ENCODE data around the gene ABCB10.

Gene ABCB10

GRCh38 chr1:229537894-229538293 lies 20.6 kb downstream of the ABCB10 start:
- Histone ChIP-seq H3K36me3 (ENCODE audit: insufficient read depth, low read length) (peaks cover 76% of the 10 kb centered on the region), H3K79me2 (ENCODE audit: insufficient read depth, low read length) (no peaks in the 10 kb centered on the region), H2AFZ (ENCODE audit: low read depth, low read length) (no peak overlapping the region), H3K9me3 (ENCODE audit: insufficient read depth, low read length, severe bottlenecking) (no peaks in the 10 kb centered on the region), H3K27ac (ENCODE audit: low read length) (no peak overlapping the region), H3K9ac (ENCODE audit: low read depth, low read length) (no peak overlapping the region), H3K4me1 (ENCODE audit: insufficient read depth, low read length) (no peaks in the 10 kb centered on the region), H4K20me1 (ENCODE audit: insufficient read depth, low read length) (no peaks in the 10 kb centered on the region), H3K4me3 (ENCODE audit: low read depth in 1 of 2, low read length in 2 of 2) (no peak overlapping the region), H3K27me3 (ENCODE audit: insufficient read depth, low read length, poor library complexity) (no peaks in the 10 kb centered on the region), H3K4me2 (ENCODE audit: insufficient read depth, low read length) (no peak overlapping the region)
- no peak for TF ChIP-seq EZH2 (IDR thresholded peaks at IDR 0.05; ENCODE audit: borderline replicate concordance, low read depth, low read length, severe bottlenecking)
- TF ChIP-seq CTCF (IDR thresholded peaks at IDR 0.05; ENCODE audit: borderline replicate concordance, extremely low read depth, low read length, poor library complexity, severe bottlenecking) = no peak
- DNase-seq = no peak
- no peak for ATAC-seq (ENCODE audit: insufficient read depth, low read depth)

DNA sequence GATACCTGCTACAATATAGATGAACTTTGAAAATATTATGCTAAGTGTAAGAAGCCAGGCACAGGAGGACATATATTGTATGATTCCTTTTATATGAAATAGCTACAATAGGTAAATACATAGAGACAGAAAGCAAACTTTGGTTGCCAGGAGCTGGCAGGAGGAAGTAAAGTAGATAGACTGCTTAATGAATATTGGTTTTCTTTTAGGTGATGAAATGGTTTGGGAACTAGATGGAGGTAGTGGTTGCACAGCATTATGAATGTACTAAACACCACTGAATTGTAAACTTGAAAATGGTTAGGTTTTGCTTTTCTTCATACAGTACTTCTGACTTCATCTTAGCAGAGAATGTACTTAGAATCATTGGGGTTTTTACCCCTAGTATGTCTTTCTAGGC lies 21.5 kb downstream of the ABCB10 start:
- Histone ChIP-seq H3K4me2 (ENCODE audit: insufficient read depth, low read length) (no peak overlapping the region), H3K4me3 (ENCODE audit: low read depth in 1 of 2, low read length in 2 of 2) (no peak overlapping the region), H3K27me3 (ENCODE audit: insufficient read depth, low read length, poor library complexity) (no peaks in the 10 kb centered on the region), H3K9ac (ENCODE audit: low read depth, low read length) (no peak overlapping the region), H3K36me3 (ENCODE audit: insufficient read depth, low read length) (peaks cover 76% of the 10 kb centered on the region), H4K20me1 (ENCODE audit: insufficient read depth, low read length) (no peaks in the 10 kb centered on the region), H3K27ac (ENCODE audit: low read length) (no peak overlapping the region), H3K79me2 (ENCODE audit: insufficient read depth, low read length) (no peaks in the 10 kb centered on the region), H3K9me3 (ENCODE audit: insufficient read depth, low read length, severe bottlenecking) (no peaks in the 10 kb centered on the region), H3K4me1 (ENCODE audit: insufficient read depth, low read length) (no peaks in the 10 kb centered on the region), H2AFZ (ENCODE audit: low read depth, low read length) (no peak overlapping the region)
- no peak for ATAC-seq (ENCODE audit: insufficient read depth, low read depth)
- no peak for TF ChIP-seq CTCF (IDR thresholded peaks at IDR 0.05; ENCODE audit: borderline replicate concordance, extremely low read depth, low read length, poor library complexity, severe bottlenecking)
- TF ChIP-seq EZH2 (IDR thresholded peaks at IDR 0.05; ENCODE audit: borderline replicate concordance, low read depth, low read length, severe bottlenecking) = no peak
- no peak for DNase-seq

- no peaks in the 10 kb centered on the region for H3K9me3 ChIP-seq (ENCODE audit: insufficient read depth, low read length, severe bottlenecking)
- H3K36me3 ChIP-seq (ENCODE audit: insufficient read depth, low read length) = peaks cover 79% of the 10 kb centered on the region
- H3K4me2 ChIP-seq (ENCODE audit: insufficient read depth, low read length) = no peak overlapping the region
- H4K20me1 ChIP-seq (ENCODE audit: insufficient read depth, low read length) = no peaks in the 10 kb centered on the region
- H3K4me1 ChIP-seq (ENCODE audit: insufficient read depth, low read length) = no peaks in the 10 kb centered on the region
- H3K27me3 ChIP-seq (ENCODE audit: insufficient read depth, low read length, poor library complexity) = no peaks in the 10 kb centered on the region
- TF ChIP-seq CTCF (IDR thresholded peaks at IDR 0.05; ENCODE audit: borderline replicate concordance, extremely low read depth, low read length, poor library complexity, severe bottlenecking) (no peak), EZH2 (IDR thresholded peaks at IDR 0.05; ENCODE audit: borderline replicate concordance, low read depth, low read length, severe bottlenecking) (no peak)
- H3K4me3 ChIP-seq (ENCODE audit: low read depth in 1 of 2, low read length in 2 of 2) = no peak overlapping the region
- no peak for DNase-seq
- H2AFZ ChIP-seq (ENCODE audit: low read depth, low read length) = no peak overlapping the region
- H3K79me2 ChIP-seq (ENCODE audit: insufficient read depth, low read length) = no peaks in the 10 kb centered on the region
- H3K27ac ChIP-seq (ENCODE audit: low read length) = no peak overlapping the region
- no peak for ATAC-seq (ENCODE audit: insufficient read depth, low read depth)
- H3K9ac ChIP-seq (ENCODE audit: low read depth, low read length) = no peak overlapping the region
Measured at GRCh38 chr1:229535230-229535629, 23.3 kb downstream of the ABCB10 start.

GRCh38 chr1:229531326-229531725 lies 27.2 kb downstream of the ABCB10 start:
- Histone ChIP-seq H3K4me2 (ENCODE audit: insufficient read depth, low read length) (no peak overlapping the region), H3K9me3 (ENCODE audit: insufficient read depth, low read length, severe bottlenecking) (no peaks in the 10 kb centered on the region), H4K20me1 (ENCODE audit: insufficient read depth, low read length) (no peaks in the 10 kb centered on the region), H3K27me3 (ENCODE audit: insufficient read depth, low read length, poor library complexity) (no peaks in the 10 kb centered on the region), H3K9ac (ENCODE audit: low read depth, low read length) (no peak overlapping the region), H3K27ac (ENCODE audit: low read length) (no peak overlapping the region), H3K79me2 (ENCODE audit: insufficient read depth, low read length) (no peaks in the 10 kb centered on the region), H3K36me3 (ENCODE audit: insufficient read depth, low read length) (peaks cover 70% of the 10 kb centered on the region), H3K4me1 (ENCODE audit: insufficient read depth, low read length) (no peaks in the 10 kb centered on the region), H3K4me3 (ENCODE audit: low read depth in 1 of 2, low read length in 2 of 2) (no peak overlapping the region), H2AFZ (ENCODE audit: low read depth, low read length) (no peak overlapping the region)
- TF ChIP-seq EZH2 (IDR thresholded peaks at IDR 0.05; ENCODE audit: borderline replicate concordance, low read depth, low read length, severe bottlenecking) = no peak
- TF ChIP-seq CTCF (IDR thresholded peaks at IDR 0.05; ENCODE audit: borderline replicate concordance, extremely low read depth, low read length, poor library complexity, severe bottlenecking) = no peak
- DNase-seq (no peak), ATAC-seq (ENCODE audit: insufficient read depth, low read depth) (no peak)

Measured in DND-41 (cell line).